Measurements from ENCODE around the gene ANKRD17.

DNA sequence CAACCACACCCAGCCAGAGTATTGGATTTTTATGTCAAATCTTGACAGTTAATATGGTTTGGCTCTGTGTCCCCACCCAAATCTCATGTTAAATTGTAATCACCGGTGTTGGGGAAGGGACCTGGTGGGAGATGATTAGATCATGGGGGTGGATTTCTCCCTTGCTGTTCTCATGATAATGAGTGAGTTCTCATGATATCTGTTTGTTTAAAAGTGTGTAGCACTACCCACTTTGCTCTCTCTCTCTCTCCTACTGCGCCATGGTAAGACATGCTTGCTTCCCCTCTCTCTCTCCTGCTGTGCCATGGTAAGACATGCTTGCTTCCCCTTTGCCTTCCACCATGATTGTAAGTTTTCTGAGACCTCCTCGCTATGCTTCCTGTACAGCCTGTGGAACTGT lies 102.2 kb downstream of the ANKRD17 start:
- TF ChIP-seq EZH2 (IDR thresholded peaks at IDR 0.05; ENCODE audit: low read length, unreplicated experiment) = no peak
- TF ChIP-seq, protein P1, sequence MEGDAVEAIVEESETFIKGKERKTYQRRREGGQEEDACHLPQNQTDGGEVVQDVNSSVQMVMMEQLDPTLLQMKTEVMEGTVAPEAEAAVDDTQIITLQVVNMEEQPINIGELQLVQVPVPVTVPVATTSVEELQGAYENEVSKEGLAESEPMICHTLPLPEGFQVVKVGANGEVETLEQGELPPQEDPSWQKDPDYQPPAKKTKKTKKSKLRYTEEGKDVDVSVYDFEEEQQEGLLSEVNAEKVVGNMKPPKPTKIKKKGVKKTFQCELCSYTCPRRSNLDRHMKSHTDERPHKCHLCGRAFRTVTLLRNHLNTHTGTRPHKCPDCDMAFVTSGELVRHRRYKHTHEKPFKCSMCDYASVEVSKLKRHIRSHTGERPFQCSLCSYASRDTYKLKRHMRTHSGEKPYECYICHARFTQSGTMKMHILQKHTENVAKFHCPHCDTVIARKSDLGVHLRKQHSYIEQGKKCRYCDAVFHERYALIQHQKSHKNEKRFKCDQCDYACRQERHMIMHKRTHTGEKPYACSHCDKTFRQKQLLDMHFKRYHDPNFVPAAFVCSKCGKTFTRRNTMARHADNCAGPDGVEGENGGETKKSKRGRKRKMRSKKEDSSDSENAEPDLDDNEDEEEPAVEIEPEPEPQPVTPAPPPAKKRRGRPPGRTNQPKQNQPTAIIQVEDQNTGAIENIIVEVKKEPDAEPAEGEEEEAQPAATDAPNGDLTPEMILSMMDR (conservative IDR thresholded peaks at IDR 0.05; ENCODE audit: low read depth, low read length) = no peak
- TF ChIP-seq EZH2phosphoT487 (IDR thresholded peaks at IDR 0.05; ENCODE audit: borderline replicate concordance, low read length) = no peak
